KMS-11 (cell line): ENCODE data around the gene LSAMP.

ENCODE experiments used
- H2AFZ ChIP-seq: fragments of 200-600 bp; sonication (generic); 2 replicates; pipeline ENCODE4 v1.6.1; 2016; ENCODE audit warnings: antibody characterized with exemption, mixed run types, low read depth
- H3K27ac ChIP-seq: fragments of 200-600 bp; sonication (generic); 2 replicates; pipeline ENCODE4 v1.6.1; 2016; ENCODE audit warnings: mild to moderate bottlenecking, mixed run types
- H3K27me3 ChIP-seq: fragments of 200-600 bp; sonication (generic); 2 replicates; pipeline ENCODE4 v1.6.1; 2017; ENCODE audit warnings: mild to moderate bottlenecking, low read depth, mixed run types, moderate library complexity; ENCODE audit not compliant: insufficient read depth
- H3K36me3 ChIP-seq: fragments of 200-600 bp; sonication (generic); 2 replicates; pipeline ENCODE4 v1.6.1; 2017; ENCODE audit warnings: mild to moderate bottlenecking, mixed run types; ENCODE audit not compliant: insufficient read depth
- H3K4me1 ChIP-seq: fragments of 200-600 bp; sonication (generic); 2 replicates; pipeline ENCODE4 v1.6.1; 2016; ENCODE audit warnings: mild to moderate bottlenecking, low read depth, mixed run types; ENCODE audit not compliant: poor library complexity, severe bottlenecking
- H3K4me2 ChIP-seq: fragments of 200-600 bp; sonication (generic); 2 replicates; pipeline ENCODE4 v1.7.0; 2016; ENCODE audit warnings: mild to moderate bottlenecking, mixed run types
- H3K4me3 ChIP-seq: fragments of 200-600 bp; sonication (generic); IDR thresholded peaks from 2 replicates; pipeline ENCODE4 v1.6.1; 2017; ENCODE audit warnings: low read depth, low read length, mixed read lengths; ENCODE audit not compliant: insufficient read depth
- H3K79me2 ChIP-seq: fragments of 200-600 bp; sonication (generic); 2 replicates; pipeline ENCODE4 v1.6.1; 2016; ENCODE audit warnings: low read depth, mixed run types; ENCODE audit not compliant: insufficient read depth
- H3K9ac ChIP-seq: fragments of 200-600 bp; sonication (generic); 2 replicates; pipeline ENCODE4 v1.6.1; 2016; ENCODE audit warnings: mild to moderate bottlenecking, mixed run types
- H4K20me1 ChIP-seq: fragments of 200-600 bp; sonication (generic); 2 replicates; pipeline ENCODE4 v1.6.1; 2016; ENCODE audit warnings: mild to moderate bottlenecking, mixed run types; ENCODE audit not compliant: insufficient read depth
- TF ChIP-seq, protein P1 (sequence below): fragments of 200-600 bp; sonication (generic); conservative IDR thresholded peaks from 2 replicates; pipeline ENCODE4 v1.6.1; 2017; ENCODE audit warnings: low read depth, mild to moderate bottlenecking, antibody characterized with exemption, low read length, moderate library complexity, mixed read lengths

LSAMP gene

GRCh38 chr3:115834068-115834467, 611.2 kb downstream of the LSAMP start:
- H3K4me2 ChIP-seq, result no peak overlapping the region
- H3K79me2 ChIP-seq, result no peaks in the 10 kb centered on the region
- H3K9ac ChIP-seq, result no peak overlapping the region
- H3K36me3 ChIP-seq, result no peaks in the 10 kb centered on the region
- no peaks in the 10 kb centered on the region for H3K4me1 ChIP-seq
- no peaks in the 10 kb centered on the region for H3K27me3 ChIP-seq
- H4K20me1 ChIP-seq, result no peaks in the 10 kb centered on the region; the same call in 1 of the 2 replicates
- TF ChIP-seq, protein P1, sequence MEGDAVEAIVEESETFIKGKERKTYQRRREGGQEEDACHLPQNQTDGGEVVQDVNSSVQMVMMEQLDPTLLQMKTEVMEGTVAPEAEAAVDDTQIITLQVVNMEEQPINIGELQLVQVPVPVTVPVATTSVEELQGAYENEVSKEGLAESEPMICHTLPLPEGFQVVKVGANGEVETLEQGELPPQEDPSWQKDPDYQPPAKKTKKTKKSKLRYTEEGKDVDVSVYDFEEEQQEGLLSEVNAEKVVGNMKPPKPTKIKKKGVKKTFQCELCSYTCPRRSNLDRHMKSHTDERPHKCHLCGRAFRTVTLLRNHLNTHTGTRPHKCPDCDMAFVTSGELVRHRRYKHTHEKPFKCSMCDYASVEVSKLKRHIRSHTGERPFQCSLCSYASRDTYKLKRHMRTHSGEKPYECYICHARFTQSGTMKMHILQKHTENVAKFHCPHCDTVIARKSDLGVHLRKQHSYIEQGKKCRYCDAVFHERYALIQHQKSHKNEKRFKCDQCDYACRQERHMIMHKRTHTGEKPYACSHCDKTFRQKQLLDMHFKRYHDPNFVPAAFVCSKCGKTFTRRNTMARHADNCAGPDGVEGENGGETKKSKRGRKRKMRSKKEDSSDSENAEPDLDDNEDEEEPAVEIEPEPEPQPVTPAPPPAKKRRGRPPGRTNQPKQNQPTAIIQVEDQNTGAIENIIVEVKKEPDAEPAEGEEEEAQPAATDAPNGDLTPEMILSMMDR, result no peak
- no peak overlapping the region for H3K27ac ChIP-seq
- H2AFZ ChIP-seq, result no peak overlapping the region
- H3K4me3 ChIP-seq, result no peak overlapping the region

DNA sequence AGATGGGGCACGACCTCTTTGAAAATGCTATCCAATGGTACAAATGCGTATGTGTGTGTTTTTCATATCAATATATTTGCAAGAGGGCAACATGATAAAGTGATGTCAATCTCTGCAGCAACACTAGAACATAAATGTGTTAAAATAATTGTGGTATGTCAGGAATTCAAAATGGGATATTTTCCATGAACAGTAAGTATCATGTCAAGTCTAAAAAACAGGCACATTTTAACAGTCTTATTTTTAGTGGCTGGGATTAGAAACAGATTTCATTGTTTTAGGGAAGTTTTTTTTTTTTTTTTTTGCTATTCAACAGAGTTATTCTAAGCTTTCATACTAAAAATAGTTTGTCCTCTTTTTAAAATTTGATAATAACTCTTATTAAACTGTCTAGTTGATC, 612.2 kb downstream of the LSAMP start:
- Histone ChIP-seq H3K79me2 (no peaks in the 10 kb centered on the region), H3K36me3 (no peaks in the 10 kb centered on the region), H3K27me3 (no peaks in the 10 kb centered on the region), H3K4me1 (no peaks in the 10 kb centered on the region), H2AFZ (no peak overlapping the region), H3K27ac (no peak overlapping the region), H3K9ac (no peak overlapping the region), H3K4me2 (no peak overlapping the region), H3K4me3 (no peak overlapping the region), H4K20me1 (no peaks in the 10 kb centered on the region; the same call in 1 of the 2 replicates)
- TF ChIP-seq, protein P1, result no peak

DNA sequence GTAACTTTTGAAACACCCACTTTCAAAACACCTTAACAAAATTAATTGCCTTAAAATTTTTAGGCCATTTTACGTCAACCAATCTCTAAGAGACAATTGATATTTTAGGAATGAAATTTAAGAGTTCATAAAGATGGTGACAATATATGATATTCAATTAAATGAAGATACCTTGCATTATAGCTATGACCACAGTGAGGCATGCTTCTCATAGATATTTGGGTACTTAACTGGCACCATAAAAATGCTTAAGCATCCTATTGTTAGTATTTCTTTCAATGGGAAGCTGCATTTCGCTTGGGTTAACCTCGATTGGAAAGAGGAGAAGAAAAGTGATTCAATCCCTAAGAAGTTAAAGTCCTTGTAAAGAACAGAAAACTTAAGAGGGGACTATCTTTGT, 613.0 kb downstream of the LSAMP start:
- Histone ChIP-seq H3K27me3 (no peaks in the 10 kb centered on the region), H3K79me2 (no peaks in the 10 kb centered on the region), H3K36me3 (no peaks in the 10 kb centered on the region), H3K9ac (no peak overlapping the region), H3K27ac (no peak overlapping the region), H3K4me2 (no peak overlapping the region), H3K4me1 (no peaks in the 10 kb centered on the region), H3K4me3 (no peak overlapping the region), H2AFZ (no peak overlapping the region), H4K20me1 (no peaks in the 10 kb centered on the region; the same call in 1 of the 2 replicates)
- TF ChIP-seq, protein P1, result no peak

GRCh38 chr3:115831864-115832263, 613.4 kb downstream of the LSAMP start:
- H3K27ac ChIP-seq, result no peak overlapping the region
- no peak overlapping the region for H2AFZ ChIP-seq
- no peak overlapping the region for H3K9ac ChIP-seq
- H3K4me1 ChIP-seq, result no peaks in the 10 kb centered on the region
- H3K4me3 ChIP-seq, result no peak overlapping the region
- H3K4me2 ChIP-seq, result no peak overlapping the region
- no peaks in the 10 kb centered on the region for H3K79me2 ChIP-seq
- H3K27me3 ChIP-seq, result no peaks in the 10 kb centered on the region
- H4K20me1 ChIP-seq, result no peaks in the 10 kb centered on the region; the same call in 1 of the 2 replicates
- TF ChIP-seq, protein P1, result no peak
- H3K36me3 ChIP-seq, result no peaks in the 10 kb centered on the region
